HL-60/S4 (cell line): Measurements from ENCODE around the gene ZNF804A.

Source experiments
- in situ Hi-C: fragments of 300-500 bp; cut with MboI; formaldehyde crosslinking; loops from 2 replicates; pipeline ENCODE4 v1.14.3; 2022; ENCODE audit warnings: low sequenced_read_pairs

The ZNF804A gene

GRCh38 chr2:184599872-184600222 is 1.5 kb downstream of the ZNF804A start:
- in situ Hi-C loops = loop anchor here (25.0 kb wide), 1 partner anchor 1887 kb away; the partner anchor contains the start of gene ZC3H15

- in situ Hi-C loops = no loop called here
Measured at GRCh38 chr2:184602734-184603133, 4.4 kb downstream of the ZNF804A start.

GRCh38 chr2:184610891-184611290 is 12.6 kb downstream of the ZNF804A start:
- in situ Hi-C loops = no loop called here

GRCh38 chr2:184611361-184612085 is 13.2 kb downstream of the ZNF804A start:
- in situ Hi-C loops = no loop called here

GRCh38 chr2:184620367-184620766 is 22.0 kb downstream of the ZNF804A start:
- in situ Hi-C loops = no loop called here

- in situ Hi-C loops = no loop called here
Measured at GRCh38 chr2:184624311-184624710, 26.0 kb downstream of the ZNF804A start.

- in situ Hi-C loops = no loop called here
Measured at GRCh38 chr2:184628051-184628450, 29.7 kb downstream of the ZNF804A start.

GRCh38 chr2:184633726-184634125 is 35.4 kb downstream of the ZNF804A start:
- in situ Hi-C loops = no loop called here

GRCh38 chr2:184637781-184638180 is 39.5 kb downstream of the ZNF804A start:
- in situ Hi-C loops = no loop called here

- in situ Hi-C loops = no loop called here
Measured at GRCh38 chr2:184644685-184645084, 46.4 kb downstream of the ZNF804A start.

- in situ Hi-C loops = no loop called here
Measured at GRCh38 chr2:184646177-184646576, 47.8 kb downstream of the ZNF804A start.

- in situ Hi-C loops = no loop called here
Measured at GRCh38 chr2:184646593-184646992, 48.3 kb downstream of the ZNF804A start.

- in situ Hi-C loops = no loop called here
Measured at GRCh38 chr2:184654945-184655344, 56.6 kb downstream of the ZNF804A start.

GRCh38 chr2:184677171-184677570 is 78.8 kb downstream of the ZNF804A start:
- in situ Hi-C loops = no loop called here

GRCh38 chr2:184679219-184680018 is 81.1 kb downstream of the ZNF804A start:
- in situ Hi-C loops = no loop called here

GRCh38 chr2:184680825-184681224 is 82.5 kb downstream of the ZNF804A start:
- in situ Hi-C loops = no loop called here

- in situ Hi-C loops = no loop called here
Measured at GRCh38 chr2:184681642-184682321, 83.5 kb downstream of the ZNF804A start.

GRCh38 chr2:184683911-184684310 is 85.6 kb downstream of the ZNF804A start:
- in situ Hi-C loops = no loop called here

- in situ Hi-C loops = no loop called here
Measured at GRCh38 chr2:184685999-184686841, 87.9 kb downstream of the ZNF804A start.

- in situ Hi-C loops = no loop called here
Measured at GRCh38 chr2:184689638-184690037, 91.3 kb downstream of the ZNF804A start.
